Keratinocyte (primary cell): Measurements from ENCODE around the gene DNASE1L3.

Experiments used
- CTCF ChIP-seq, 3 experiments: IDR thresholded peaks in 1 of 3; conservative IDR thresholded peaks in 1 of 3; optimal IDR thresholded peaks in 1 of 3; 2 replicates in 2 of 3; 3 replicates in 1 of 3; pipeline versions ENCODE3 to v1.5.1; 2011; ENCODE audit warnings: low read length in 3 of 3, mild to moderate bottlenecking in 3 of 3, moderate library complexity in 2 of 3, control low read depth in 1 of 3, inconsistent platforms in 1 of 3; ENCODE audit not compliant: insufficient read depth in 2 of 3; ENCODE audit errors: extremely low read depth in 1 of 3
- EZH2 ChIP-seq: IDR thresholded peaks from one replicate; pipeline ENCODE4 v1.6.1; 2012; ENCODE audit warnings: inconsistent platforms, mild to moderate bottlenecking, low read length, moderate library complexity

- TF ChIP-seq EZH2 (no peak), CTCF (optimal IDR thresholded peaks at IDR 0.05 in 1 of 3, IDR thresholded peaks at IDR 0.05 in 1 of 3, conservative IDR thresholded peaks at IDR 0.05 in 1 of 3; ENCODE audit: extremely low read depth in 1 of 3, insufficient read depth in 2 of 3, low read length in 3 of 3) (no peak)
Measured at GRCh38 chr3:58184982-58185360, 25.8 kb downstream of the DNASE1L3 start.
